Gastrocnemius medialis (tissue), 4 donors: ENCODE data around the gene C4A.

Source experiments
- CTCF ChIP-seq, 5 experiments: fragments of 450-650 bp in 3 of 5; fragments of 200-600 bp in 2 of 5; sonication (generic) in 2 of 5; IDR thresholded peaks in 4 of 5; conservative IDR thresholded peaks in 1 of 5; 1 replicate in 4 of 5; 2 replicates in 1 of 5; pipeline ENCODE4 v1.5.1; 2016 to 2019; ENCODE audit warnings: antibody characterized with exemption in 5 of 5, mild to moderate bottlenecking in 3 of 5, moderate library complexity in 3 of 5
- POLR2A ChIP-seq, 2 donors: fragments of 450-650 bp; IDR thresholded peaks; one replicate each; pipeline ENCODE4 v1.6.1; 2017; ENCODE audit warnings: antibody characterized with exemption in 2 of 2, mild to moderate bottlenecking in 2 of 2, moderate library complexity in 2 of 2

GRCh38 chr6:31945154-31945506 is 36.7 kb upstream of the C4A start:
- TF ChIP-seq CTCF (IDR thresholded peaks at IDR 0.05 in 4 of 5, conservative IDR thresholded peaks at IDR 0.05 in 1 of 5) (no peak), POLR2A (IDR thresholded peaks at IDR 0.05) (no peak)
